Stimulated activated CD8-positive, alpha-beta memory T cell treated with anti-CD3 and anti-CD28 coated beads, Interleukin-15, amount 100 ng/mL, for 4 hours (primary cell): ENCODE measurements around the gene RASSF4.

Source experiments
- DNase-seq, 2 donors: peaks; one replicate each; pipeline ENCODE4 v3.0.0-alpha.2; 2020; ENCODE audit warnings: low read depth in 2 of 2

The RASSF4 gene

DNA sequence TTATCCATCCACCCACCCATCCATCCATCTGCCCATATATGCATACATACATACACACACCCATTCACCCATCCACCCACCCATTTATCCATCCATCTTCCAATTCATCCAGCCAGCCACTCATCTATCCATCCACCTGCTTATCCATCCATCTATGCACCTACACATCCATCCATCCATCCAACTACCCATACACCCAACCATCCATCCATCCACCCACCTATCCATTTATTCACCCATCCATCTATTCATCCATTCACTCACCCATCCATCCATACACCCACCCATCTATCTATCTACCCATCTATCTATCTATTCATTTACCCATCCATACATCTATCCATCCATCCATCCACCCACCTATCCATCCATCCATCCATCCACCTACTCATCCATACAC, 31.1 kb upstream of the RASSF4 start:
- DNase-seq, result no peak

DNA sequence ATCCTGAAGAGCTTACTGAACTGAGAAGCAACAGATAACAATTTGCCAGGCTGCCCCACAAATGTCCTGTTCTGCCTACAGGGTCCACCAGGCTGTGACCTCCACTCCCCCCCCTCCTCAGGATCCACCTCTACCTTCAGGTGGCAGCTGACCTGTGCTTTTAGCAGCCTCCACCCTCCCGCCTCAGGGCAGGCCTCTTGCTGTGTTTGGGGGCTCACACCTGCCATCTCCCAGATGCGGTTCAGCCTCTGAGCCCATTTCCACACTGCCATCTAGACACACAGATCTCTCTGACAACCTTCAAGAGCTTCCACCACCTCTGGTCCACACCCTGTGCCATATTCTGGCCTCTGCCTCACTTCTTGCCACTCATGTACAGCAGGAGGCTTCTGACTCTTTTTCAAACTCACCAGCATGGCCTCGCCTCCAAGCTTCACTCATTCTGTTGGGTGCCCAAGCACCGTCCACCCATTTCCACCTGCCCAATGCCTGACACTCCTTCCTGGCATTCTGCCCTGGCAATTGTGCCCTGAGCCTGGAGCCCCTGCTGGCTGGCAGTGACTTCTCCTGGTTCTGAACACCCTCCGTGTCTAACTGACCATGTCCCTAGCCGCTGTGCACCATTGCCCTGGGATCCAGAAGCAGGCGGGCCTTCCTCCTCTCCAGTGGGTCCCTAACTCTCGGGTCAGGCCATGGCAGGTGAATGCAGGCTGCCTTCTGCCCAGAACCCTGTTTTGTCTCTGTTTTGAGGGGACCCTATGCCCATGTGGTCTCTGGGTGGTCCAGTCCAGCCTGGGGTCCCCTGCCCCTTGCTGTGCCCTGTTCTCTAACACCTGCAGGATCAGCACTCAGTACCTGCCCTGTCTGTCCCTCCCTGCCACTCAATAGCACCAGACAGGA, 30.0 kb upstream of the RASSF4 start:
- no peak for DNase-seq

DNA sequence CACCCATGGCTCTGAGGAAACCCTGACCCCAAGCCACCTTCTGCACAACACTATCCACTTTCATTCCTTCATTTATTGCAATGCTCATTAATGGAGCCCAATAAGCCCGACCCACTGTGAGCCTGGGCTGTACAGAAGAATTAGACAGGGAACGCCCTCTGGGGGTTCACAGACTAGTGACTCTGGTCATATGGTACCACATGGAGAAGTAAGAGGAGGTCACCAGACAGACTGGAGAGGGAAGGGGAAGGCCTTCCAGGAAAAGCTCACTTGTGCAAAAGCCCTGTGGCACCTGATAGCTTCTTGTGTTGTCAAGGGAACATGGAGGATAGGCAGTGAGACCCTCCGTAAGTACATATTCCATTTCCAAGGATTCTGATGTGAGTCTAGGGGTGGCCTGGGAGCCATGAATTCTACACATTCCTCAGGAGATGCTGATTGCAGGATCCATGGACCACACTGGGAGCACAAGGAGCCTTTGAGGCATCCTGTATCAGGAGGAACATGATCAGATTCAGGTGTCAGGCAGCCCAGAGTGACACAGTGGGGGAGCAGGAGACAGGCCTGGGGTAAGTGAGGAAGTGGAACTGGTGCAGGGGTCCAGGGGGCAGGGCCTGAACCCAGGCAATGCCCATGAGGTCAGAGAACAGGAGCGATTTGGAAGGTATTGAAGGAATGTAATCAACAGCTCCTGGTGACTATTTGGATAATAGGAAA, 28.5 kb upstream of the RASSF4 start:
- no peak for DNase-seq

DNA sequence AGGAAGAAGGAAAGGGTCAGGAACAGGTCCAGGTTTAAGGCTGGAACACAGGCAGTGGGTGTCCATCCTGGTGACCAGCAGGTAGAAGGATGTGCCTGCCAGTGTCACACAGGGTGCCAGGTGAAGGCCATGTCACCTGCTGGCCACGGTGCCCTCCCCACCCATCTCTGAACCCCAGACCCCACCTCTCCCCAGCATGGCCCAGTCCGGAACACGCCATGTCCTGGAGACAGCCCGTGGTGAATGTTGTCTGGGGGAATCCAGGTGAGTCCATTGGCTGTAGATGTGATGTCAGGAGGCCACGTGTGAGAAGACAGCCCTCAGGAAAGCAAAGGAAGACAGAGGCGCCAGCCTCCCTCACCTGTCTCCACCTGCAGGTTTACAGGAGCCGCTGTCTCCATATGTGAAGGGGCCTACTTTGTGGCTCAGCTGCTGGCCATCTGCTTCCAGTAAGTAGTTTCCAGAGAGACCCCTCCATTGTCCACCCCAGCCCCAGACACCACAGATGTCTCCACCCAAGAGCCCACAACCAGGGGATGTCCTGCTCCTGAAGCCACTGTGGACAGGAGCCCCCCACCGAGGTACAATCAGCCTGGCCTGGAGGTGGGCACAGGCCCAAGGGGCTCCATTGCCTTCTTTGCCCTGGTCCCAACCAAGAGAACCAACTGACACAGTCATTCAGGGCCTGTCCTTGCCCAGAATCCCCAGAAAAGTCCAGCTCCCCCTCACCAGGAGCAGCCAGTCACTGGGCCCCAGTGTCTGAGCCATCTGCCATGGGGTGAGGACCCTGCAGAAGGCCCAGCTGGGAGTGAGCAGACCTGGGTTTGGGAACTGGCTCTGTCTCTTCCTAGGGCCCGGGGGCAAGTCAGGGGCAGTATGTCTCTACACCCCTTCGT, 27.7 kb upstream of the RASSF4 start:
- no peak for DNase-seq

DNA sequence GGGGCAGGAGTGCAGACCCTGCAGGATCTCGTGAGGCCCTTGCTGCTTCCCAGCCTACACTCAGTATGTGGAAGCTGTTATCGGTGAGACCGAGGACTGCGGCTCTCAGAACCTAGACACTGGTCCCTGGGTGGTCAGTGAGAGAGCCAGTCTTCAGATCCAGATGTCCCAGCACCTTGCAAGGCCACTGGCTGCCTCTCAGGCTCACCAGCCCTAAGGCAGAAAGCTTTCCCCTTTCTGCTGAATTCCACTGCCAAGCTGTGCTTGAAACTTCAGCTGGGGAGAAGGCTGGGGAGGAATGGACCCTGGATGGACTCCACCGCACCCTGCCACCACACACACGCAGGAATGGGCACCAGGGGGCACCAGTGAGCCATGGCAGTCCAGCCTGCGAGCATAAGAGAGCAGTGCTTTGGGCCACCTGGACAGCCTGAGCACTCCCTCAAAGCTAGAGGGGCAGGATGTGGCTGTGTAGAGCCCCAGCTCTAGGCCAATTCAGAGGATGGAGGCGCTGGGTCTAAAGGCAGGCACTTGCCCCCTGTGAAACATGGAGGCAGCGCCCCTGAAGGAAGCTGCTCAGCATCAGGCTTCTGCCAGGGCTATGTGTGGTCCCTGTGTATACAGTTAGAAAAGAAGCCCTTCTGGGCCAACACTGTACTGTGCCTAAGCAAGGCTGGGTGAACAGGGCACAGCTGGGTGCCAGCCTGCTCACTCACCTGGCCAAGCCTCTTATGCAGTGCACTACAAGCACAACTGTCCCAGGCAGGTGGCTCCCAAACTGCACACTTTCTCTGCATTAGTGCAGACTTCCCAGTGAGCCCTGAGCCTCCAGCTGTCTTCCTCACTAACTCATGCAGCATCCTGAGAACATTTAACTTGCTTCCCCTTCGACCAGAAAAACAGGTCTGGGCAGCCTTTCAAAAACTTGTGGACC, 26.8 kb upstream of the RASSF4 start:
- DNase-seq, result peak; percentile 43 to 58

DNA sequence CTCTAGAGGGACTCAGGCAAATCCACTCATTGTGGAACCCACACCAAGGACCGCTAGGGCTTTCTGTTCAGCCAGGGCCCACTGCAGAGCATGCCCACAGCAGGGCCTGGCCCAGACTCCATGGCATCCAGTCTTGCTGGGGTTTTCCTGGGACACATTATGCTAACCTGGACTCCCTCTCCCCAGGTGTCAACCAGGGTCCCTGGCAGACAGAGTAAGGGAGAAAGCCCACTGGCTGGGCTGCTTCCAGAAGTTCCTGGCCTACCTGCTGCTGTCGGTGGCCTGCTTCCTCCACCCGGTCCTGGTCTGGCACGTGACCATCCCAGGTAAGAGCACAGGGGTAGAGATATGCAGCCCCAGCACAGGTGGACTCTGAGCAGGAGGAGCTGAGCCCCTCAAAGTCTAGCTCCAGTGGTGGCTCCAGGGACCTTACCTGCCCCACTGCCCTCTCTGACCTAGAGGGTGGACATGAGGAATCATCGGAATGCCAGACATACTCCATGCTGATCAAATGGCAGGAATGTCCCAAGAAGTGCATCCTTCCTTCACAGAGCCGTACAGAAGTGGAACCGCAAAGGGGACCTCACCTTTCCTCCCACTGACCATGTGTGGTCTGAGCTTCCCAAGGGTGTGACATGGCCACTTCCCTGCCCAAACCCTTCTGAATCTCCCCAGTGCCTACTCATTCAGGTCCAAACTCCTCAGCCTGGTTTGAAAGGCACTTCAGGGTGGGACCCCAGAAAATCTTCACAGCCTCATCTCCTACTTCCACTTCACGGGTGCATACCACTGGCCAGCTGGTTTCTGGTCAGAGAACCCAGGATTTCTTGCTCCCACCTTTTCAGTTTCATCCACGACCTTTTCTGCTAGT, 25.9 kb upstream of the RASSF4 start:
- DNase-seq, result no peak

DNA sequence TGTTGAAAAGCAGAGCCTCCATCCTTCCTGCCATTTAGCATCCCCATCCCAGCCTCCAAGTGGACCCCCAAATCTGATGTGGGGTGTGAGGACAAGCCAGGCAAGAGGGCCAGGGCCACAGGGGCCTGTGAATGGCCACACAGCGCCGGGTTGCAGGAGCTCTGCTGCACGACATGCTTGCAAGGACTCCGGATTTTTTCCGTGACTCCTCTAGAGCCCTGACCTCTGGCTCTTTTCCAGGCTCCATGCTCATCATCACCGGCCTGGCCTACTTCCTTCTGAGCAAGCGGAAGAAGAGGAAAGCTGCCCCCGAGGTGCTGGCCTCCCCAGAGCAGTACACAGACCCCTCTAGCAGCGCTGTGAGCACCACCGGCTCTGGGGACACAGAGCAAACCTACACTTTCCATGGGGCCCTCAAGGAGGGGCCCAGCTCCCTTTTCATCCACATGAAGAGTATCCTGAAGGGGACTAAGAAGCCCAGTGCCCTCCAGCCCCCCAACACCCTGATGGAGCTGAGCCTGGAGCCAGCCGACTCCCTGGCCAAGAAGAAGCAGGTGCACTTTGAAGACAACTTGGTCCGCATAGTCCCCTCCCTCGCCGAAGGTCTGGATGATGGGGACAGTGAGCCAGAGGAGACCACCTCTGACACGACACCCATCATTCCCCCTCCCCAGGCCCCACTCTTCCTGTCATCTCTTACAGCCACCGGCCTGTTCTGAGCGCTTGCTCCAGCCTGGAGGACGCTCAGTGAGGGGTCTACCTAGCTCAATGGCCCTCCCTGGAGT, 25.0 kb upstream of the RASSF4 start:
- no peak for DNase-seq

DNA sequence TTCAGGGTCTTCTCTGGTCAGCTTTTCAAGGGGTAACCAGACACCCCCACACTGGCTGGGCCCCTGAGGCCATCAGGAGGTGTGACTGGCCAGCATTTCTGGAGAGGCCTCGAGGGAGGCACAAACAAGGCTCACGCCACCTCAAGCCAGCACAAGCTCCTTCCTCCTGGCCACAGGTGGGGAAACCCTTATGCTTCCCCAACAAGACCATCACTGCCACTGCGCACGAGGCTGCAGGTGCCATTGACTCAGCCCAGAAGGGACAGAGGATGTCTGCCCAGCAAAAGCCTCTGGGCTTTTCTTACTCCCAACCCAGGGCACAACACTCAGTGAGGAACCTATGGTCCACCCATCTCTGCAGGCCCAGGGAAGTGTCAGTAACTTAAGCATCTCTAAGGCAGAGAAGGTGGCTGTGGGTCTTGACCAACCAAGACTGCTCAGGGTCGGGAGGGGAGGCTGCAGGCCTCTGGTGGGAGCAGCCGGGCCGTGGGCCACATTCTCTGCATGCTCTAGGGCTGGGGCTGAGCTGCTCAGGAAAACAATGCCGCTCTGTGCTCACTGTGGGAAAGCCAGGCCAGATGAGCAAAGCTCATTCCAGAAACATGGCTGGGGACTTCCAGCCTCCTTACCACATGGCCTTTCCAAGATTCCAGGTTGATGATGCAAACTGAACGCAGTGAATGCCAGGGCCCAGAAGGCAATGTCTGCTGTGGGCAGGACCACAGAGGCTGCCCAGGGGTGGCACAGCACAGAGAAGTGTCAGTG, 24.2 kb upstream of the RASSF4 start:
- no peak for DNase-seq

DNA sequence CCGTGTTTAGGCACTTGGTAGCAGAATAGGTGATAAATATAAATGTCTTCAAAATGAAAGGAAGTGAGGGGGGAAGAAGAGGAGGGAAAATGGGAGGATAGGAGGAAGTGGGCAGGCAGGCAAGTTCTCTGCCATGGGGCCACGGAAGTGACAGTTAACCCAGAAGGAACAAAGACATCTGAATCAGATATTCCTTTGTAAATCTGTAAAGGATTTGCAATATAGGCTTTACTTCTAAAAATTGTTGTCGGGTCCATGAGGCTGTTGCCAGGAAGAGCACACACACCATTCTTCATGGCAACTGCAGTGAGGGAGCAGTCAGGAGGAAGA, 23.7 kb upstream of the RASSF4 start:
- no peak for DNase-seq

DNA sequence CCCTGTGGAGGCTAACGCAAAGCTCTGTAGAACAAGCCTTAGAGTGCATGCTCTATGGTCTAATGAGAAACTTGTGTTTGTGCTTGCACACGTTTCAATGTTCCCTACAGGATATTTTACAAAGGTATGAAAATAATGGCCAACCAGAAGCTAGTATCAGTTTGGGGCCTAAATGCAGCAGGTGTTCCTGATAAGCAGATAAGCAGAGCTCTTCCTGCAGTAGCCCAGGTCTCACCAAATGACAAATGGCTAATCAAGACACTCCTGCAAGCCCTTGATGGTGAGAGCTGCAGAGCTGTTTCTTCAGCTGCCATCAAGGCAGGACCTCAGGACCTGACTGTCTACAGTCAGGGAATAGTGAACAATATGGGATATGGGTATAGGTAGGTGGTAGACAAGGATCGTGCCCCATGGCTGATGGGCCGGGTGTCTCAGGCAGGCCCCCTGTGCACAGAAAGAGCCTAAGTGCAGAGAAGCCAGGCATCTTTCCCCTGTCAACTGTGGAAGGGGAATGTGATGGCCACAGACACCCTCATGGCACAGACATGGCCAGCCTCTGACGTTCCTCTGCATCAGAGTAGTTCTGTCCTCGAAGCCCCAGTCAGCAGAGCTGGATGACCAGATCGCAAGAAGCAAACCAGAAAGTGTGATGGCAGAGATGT, 23.2 kb upstream of the RASSF4 start:
- no peak for DNase-seq

DNA sequence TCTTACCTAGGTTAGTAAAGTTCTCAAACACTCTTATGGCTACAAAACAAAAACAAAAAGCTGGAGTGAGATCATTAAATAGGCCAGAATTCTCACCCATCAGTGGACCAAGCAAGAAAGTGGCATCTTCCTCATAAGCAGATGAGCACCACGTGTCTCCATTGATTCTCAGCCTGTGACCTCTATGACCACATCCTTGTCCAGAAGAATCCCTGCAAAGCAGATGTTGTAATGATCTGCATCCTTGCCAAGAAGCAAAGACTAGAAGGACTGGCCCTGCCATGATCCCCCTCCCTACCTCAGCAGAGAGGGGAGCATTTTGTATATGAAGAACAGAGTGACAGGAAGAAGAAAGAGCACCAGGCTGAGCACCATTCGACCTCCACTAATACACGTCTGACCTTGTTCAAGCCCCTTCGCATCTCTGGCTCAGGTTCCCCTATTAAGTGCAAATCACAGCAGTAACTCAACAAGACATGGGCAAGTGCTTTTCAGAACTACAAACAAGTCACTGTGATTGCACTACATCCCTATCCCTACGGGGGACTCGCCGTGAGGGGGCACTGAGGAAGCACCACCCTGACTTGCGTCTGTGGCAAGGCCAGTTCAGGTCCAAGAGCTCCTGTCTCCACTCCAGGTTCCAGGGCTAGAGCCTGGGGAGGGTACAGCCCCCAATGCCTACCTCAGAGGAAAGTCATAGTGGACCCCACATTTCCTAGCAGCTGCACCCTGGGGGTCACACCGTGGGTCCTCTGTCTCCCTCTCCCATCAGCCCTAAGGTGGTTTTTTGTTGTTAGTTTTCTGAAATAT, 22.2 kb upstream of the RASSF4 start:
- DNase-seq, result no peak

DNA sequence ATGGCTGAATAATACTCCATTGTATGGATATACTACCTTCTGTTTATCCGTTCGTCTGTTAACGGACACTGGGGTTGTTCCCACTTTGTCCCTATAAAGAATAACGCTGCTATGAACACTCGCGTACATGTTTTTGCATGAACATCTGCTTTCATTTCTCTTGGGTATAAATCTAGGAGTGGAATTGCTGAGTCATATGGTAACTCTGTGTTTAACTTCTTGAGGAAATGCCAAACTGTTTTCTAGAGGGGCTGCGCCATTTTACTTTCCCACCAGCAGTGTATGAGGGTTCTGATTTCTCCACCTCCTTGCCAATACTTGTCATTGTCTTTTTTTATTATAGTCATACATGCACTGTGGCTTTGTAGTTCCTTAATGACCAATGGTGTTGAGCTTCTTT, 20.6 kb upstream of the RASSF4 start:
- DNase-seq, result no peak

DNA sequence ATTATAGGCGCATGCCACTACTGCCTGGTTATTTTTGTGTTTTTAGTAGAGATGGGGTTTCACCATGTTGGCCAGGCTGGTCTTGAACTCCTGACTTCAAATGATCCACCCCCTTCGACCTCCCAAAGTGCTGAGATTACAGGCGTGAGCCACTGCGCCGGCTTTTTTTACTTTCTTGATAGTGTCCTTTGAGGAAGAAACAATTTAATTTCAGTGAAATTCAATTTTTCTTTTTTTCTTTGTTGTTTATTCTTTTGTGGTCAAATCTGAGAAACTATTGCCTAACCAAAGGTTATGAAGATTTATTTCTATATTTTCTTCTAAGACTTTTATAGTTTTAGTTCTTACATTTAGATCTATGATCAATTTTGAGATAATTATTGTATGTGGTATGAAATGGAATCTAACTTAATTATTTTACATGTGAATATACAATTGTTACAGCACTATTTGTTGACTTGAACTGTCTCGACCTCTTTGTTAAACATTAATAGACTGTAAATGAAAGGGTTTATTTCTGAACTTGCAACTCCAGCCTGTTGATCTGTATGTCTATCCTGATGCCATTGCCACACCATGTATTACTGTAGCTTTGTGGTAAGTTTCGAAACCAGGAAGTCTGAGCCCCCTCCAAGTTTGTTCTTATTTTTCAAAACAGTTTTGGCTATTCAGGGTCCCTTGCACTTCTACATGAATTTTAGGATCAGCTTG, 19.8 kb upstream of the RASSF4 start:
- DNase-seq, result no peak

DNA sequence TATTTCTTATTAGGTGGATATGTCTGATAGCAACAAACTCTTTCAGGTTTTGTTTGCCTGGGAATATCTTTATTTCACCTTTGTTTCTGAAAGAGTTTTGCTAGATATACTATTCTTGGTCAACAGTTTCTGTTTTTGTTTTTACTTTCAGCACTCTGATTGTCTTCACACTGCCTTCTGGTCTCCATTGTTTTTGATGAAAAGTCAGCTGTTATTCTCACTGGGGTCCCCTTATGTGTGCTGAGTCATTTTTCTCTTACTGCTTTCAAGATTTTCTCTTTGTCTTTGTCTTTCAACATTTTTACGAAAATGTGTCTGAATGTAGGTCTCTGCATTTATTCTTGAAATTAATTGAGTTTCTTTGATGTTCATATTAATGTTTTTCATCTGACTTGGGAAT, 15.2 kb upstream of the RASSF4 start:
- DNase-seq, result no peak

DNA sequence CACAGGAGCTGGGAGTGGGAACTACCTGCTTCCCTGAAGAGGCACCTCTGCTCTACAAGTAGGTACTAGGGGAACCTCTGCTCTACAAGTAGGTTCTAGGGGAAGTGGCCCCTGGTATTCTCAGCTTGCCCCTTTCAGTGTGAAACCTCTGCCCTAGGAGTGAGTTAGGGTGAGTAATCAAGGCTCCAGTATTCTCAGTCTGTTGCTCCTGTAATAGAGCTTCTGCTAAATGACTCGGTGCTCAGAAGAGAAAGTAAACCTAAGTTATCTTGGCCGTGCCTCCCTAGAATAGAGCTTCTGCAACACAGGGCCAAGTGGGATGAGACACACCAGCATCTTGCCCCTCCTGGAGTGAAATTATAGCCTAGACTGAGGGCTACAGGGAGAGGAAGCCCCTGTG, 13.4 kb upstream of the RASSF4 start:
- DNase-seq, result no peak

DNA sequence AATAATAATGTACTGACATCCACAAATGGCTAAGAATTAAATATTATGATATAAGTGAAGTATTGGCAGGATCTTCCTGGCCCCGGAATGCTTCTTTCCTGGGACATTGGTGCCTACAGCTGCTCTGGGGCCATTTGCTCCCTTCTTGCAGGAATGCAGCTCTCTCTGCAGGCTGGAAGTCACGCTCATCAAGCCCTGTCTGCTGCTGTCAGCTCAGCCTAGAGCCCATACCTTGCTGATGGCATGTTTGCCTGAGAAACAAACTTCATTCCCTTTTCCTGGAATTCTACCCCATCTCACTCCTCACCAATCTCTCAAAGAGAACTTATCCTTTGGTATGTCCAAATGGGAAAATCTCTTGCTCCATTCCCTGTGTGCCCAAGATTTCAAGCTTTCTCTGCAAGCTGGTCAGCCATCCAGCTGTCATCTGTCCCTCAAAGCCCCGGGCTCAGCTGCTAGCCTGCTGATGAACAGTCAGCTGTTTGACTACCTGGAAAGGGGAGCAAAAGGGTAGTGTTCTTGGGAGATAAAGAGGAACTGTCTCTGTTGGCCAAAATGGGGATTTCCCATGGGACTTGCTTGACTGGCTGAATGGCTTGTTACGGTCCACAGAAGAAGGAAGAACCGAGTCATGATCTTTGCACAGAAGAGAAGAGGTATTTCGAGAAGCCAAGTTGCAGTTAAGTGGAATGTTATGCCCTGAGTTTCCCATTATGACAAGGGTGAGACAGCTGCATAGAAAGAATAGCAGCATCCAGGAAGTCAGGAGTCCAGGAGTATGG, 12.0 kb upstream of the RASSF4 start:
- no peak for DNase-seq
